Transverse colon (tissue), 4 donors: ENCODE results near the gene SSC5D. TPM values are rescaled to one million over a fixed set of nuclear protein-coding genes. Genes with fewer than 3 reads are reported as not detected.

ENCODE experiments used
- DNase-seq: peaks from one replicate; pipeline ENCODE4 v3.0.0-alpha.2; 2019
- H3K27ac ChIP-seq, 4 donors: fragments of 200-600 bp; sonication (generic); 2 replicates each; pipeline ENCODE4 v1.5.1; 2016 to 2018; ENCODE audit warnings: inconsistent platforms in 4 of 4
- H3K27me3 ChIP-seq: fragments of 200-600 bp; sonication (generic); 2 replicates; pipeline ENCODE4 v1.5.1; 2017; ENCODE audit warnings: inconsistent platforms
- H3K36me3 ChIP-seq, 4 donors: fragments of 200-600 bp; sonication (generic); 2 replicates each; pipeline ENCODE4 v1.5.1; 2017 to 2019; ENCODE audit warnings: inconsistent platforms in 4 of 4
- H3K4me1 ChIP-seq, 4 donors: fragments of 200-600 bp; sonication (generic); 2 replicates each; pipeline ENCODE4 v1.5.1; 2017 to 2020; ENCODE audit warnings: inconsistent platforms in 4 of 4
- H3K4me3 ChIP-seq, 4 donors: fragments of 200-600 bp; sonication (generic); 1 replicate in 1 of 4; 2 replicates in 3 of 4; pipeline versions ENCODE4 v1.5.1 to v1.6.1; 2017 to 2019; ENCODE audit warnings: inconsistent platforms in 4 of 4
- H3K9me3 ChIP-seq, 2 donors: fragments of 200-600 bp; sonication (generic); 2 replicates each; pipeline ENCODE4 v1.5.1; 2017 to 2019; ENCODE audit warnings: inconsistent platforms in 2 of 2
- EP300 ChIP-seq: sonication (generic); formaldehyde crosslinking; IDR thresholded peaks from one replicate; pipeline ENCODE4 v1.6.1; 2017; ENCODE audit warnings: antibody characterized with exemption, low read depth
- POLR2A ChIP-seq: fragments of 450-650 bp; IDR thresholded peaks from one replicate; pipeline ENCODE4 v1.6.1; 2016; ENCODE audit warnings: antibody characterized with exemption, mild to moderate bottlenecking, moderate library complexity
- POLR2AphosphoS5 ChIP-seq, 3 donors: sonication (generic); formaldehyde crosslinking; IDR thresholded peaks; one replicate each; pipeline ENCODE4 v1.6.1; 2016; ENCODE audit warnings: antibody characterized with exemption in 3 of 3
- WGBS, 2 donors: methylation state at CpG; one replicate each; pipeline ENCODE4 v1.1.5; 2018; ENCODE audit warnings: low coverage in 1 of 2; 5-methylcytosine and 5-hydroxymethylcytosine counted together
- in situ Hi-C, 4 donors: fragments of 200-750 bp; cut with MboI; loops; one replicate each; pipeline versions ENCODE4 v1.15.0 to v1.15.1; 2017; ENCODE audit warnings: low sequenced_read_pairs in 3 of 4, low pct_ligation_motif_present in 1 of 4, low pct_unique_long_range_greater_than_20kb in 1 of 4
- intact Hi-C: fragments of 100-400 bp; cut with DNase I; formaldehyde crosslinking; loops from one replicate; pipeline ENCODE4 v1.15.1; 2023; ENCODE audit warnings: low total_unique reads
- total RNA-seq, 4 donors: library from RNA; depleted of rRNA; stranded (reverse); fragments of >200 nt; gene quantifications; one replicate each; pipeline ENCODE4 v1.1.0, GENCODE V29; 2016
- TF ChIP-seq, protein P1 (sequence below), 5 experiments: fragments of 200-600 bp in 3 of 5; fragments of 450-650 bp in 2 of 5; sonication (generic) in 3 of 5; IDR thresholded peaks; 1 replicate in 2 of 5; 2 replicates in 3 of 5; pipeline ENCODE4 v1.5.1; 2016 to 2017; ENCODE audit warnings: antibody characterized with exemption in 5 of 5, inconsistent platforms in 3 of 5, mild to moderate bottlenecking in 2 of 5, moderate library complexity in 1 of 5

SSC5D gene
- total RNA-seq, 4 donors from 2014 or later = 3.4 to 41.2 (median 11.1) TPM

DNA sequence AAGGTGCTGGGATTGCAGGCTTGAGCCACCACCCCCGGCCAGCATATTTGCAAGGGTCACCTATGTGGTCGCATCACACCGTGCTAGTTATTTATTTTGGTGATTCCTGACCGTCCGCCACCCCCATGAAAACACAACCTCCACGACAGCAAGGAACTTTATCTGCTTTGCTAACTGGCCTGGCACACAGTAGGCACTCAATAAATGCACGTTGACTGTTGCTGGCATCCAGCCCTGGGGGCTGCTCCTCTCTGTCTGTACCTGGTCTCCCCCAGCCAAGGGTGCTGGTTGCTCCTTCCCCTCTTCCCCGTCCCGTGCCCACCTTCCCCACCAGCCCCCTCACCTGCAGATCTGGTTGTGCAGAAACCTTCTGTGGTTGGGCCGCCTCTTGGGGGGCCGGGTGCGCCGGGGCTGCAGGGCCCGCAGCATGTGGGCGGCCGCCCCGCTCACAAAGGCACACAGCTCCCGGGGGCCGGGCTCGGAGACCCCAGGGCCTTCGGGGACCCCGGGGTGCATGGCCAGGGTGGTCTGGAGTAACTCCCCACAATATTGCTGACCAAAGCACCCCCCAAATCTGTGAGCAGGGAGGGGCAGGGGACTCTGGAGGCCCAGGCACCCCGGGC, 24.1 kb upstream of the SSC5D start:
- Histone ChIP-seq H3K27ac (no peak overlapping the region), H3K4me3 (no peak overlapping the region), H3K36me3 (no peaks in the 10 kb centered on the region), H3K27me3 (no peaks in the 10 kb centered on the region), H3K9me3 (no peaks in the 10 kb centered on the region), H3K4me1 (peaks cover 9 to 31% (median 23%) of the 10 kb centered on the region in 4 donors)
- intact Hi-C loops = no loop called here
- DNase-seq = no peak
- TF ChIP-seq, protein P1, sequence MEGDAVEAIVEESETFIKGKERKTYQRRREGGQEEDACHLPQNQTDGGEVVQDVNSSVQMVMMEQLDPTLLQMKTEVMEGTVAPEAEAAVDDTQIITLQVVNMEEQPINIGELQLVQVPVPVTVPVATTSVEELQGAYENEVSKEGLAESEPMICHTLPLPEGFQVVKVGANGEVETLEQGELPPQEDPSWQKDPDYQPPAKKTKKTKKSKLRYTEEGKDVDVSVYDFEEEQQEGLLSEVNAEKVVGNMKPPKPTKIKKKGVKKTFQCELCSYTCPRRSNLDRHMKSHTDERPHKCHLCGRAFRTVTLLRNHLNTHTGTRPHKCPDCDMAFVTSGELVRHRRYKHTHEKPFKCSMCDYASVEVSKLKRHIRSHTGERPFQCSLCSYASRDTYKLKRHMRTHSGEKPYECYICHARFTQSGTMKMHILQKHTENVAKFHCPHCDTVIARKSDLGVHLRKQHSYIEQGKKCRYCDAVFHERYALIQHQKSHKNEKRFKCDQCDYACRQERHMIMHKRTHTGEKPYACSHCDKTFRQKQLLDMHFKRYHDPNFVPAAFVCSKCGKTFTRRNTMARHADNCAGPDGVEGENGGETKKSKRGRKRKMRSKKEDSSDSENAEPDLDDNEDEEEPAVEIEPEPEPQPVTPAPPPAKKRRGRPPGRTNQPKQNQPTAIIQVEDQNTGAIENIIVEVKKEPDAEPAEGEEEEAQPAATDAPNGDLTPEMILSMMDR (IDR thresholded peaks at IDR 0.05) = no peak
- TF ChIP-seq EP300 = no peak
- TF ChIP-seq POLR2A = no peak
- no peak for TF ChIP-seq POLR2AphosphoS5 (IDR thresholded peaks at IDR 0.05)
- WGBS, 2 donors = 76% methylated on average over 22 of the region's 23 CpGs; no CpG with 5 or more reads in 1 of the 2 donors
- in situ Hi-C loops = no loop called here

DNA sequence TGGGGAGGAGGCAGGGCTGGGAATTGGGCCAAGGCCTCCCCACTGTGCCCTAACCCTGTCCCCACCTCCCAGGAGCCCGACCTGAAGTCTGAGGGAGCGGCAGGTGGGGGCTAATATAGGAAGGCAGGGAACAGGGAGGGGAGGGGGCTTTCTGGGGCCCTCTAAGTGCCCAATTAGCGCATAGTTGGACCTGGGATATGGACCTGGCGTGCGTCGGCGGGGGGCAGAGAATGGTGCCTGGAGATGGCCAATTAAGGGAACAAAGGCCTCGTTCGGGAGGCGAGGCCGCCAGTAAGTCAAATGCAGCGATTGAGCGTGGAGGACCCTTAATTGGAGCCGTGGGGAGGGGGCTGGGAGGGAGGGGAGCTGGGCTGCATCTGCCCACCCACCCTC, 23.6 kb upstream of the SSC5D start, which contains the start of gene C19orf85:
C19orf85 (minus strand) TSS at position 90 of the 393 bp plus-strand sequence. CDS start 197 bp downstream, outside the sequence.
- Histone ChIP-seq H3K27me3 (no peaks in the 10 kb centered on the region), H3K4me1 (peaks cover 9 to 28% (median 22%) of the 10 kb centered on the region in 4 donors), H3K9me3 (no peaks in the 10 kb centered on the region), H3K27ac (no peak within 1 kb of the TSS), H3K4me3 (no peak within 1 kb of the TSS), H3K36me3 (no peaks in the 10 kb centered on the region)
- DNase-seq = no peak
- TF ChIP-seq POLR2AphosphoS5 (IDR thresholded peaks at IDR 0.05) (no peak), POLR2A (no peak), EP300 (no peak)
- TF ChIP-seq, protein P1 (IDR thresholded peaks at IDR 0.05) = no peak
- in situ Hi-C loops = no loop called here
- intact Hi-C loops = no loop called here
- WGBS, 2 donors = 71% methylated on average over 14 of the region's 14 CpGs; no CpG with 5 or more reads in 1 of the 2 donors

DNA sequence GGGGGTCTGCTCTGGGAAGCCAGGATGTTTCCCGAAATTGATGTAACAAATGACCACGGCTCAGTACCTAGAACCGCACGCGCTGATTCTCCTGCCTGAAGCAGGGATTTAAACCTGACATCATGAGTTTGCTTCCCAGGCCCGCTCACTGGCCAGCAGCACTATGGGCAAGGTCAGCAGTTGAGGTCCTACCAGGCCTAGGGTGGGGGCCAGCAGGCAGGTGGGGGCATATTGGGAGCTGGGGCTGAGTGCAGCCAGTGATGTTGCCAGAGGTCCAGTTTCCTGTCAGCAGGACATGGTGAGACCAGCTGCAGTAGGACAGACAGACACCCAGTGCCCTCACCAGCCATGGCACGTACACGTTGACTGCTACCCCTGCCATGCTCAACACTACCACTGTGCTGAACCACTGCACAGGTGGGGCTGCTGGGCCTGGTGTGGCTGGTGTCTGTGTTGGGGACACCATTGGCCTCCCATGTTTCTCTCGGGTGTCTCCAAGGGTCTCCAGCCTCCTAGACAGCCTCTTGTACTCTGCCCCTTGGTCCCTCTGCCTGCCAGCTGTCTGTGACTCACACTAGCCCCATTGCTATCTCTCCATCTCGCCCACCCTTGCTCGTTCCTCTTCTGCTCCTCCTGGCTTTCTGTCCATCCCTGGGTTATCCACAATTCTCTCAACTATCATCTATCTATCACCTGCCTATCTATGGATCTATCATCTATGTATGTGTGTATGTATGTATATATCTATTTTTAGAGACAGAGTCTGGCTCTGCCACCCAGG, 22.6 kb upstream of the SSC5D start:
- in situ Hi-C loops (no loop called here), intact Hi-C loops (loop anchor here (2.0 kb wide), 1 partner anchor 39 kb away; no protein-coding TSS in a partner anchor)
- no peaks in the 10 kb centered on the region for H3K27me3 ChIP-seq
- TF ChIP-seq, protein P1 (IDR thresholded peaks at IDR 0.05) = no peak
- TF ChIP-seq POLR2A = no peak
- DNase-seq = no peak
- H3K36me3 ChIP-seq = no peaks in the 10 kb centered on the region
- H3K27ac ChIP-seq = no peak overlapping the region
- H3K4me1 ChIP-seq = peaks cover 6 to 18% (median 15%) of the 10 kb centered on the region in 4 donors
- no peaks in the 10 kb centered on the region for H3K9me3 ChIP-seq
- WGBS, 2 donors = 81% methylated on average over 11 of the region's 11 CpGs; no CpG with 5 or more reads in 1 of the 2 donors
- H3K4me3 ChIP-seq = no peak overlapping the region

DNA sequence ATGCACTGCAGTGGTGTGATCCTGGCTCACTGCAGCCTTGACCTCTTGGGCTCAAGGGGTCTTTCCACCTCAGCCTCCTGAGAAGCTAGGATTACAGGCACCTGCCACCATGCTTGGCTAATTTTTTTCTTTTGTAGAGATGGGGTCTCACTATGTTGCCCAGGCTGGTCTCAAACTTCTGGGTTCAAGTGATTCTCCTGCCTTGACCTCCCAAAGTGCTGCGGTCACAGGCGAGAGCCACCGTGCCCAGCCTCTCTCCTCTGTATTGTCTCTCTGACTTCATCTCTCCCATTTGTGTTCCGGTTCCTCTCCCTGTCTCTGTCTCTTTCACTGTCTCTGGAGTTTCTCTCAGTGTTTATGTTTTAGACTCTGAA, 22.0 kb upstream of the SSC5D start:
- no peak for DNase-seq
- in situ Hi-C loops (no loop called here), intact Hi-C loops (loop anchor here (2.0 kb wide), 1 partner anchor 39 kb away; no protein-coding TSS in a partner anchor)
- no peaks in the 10 kb centered on the region for H3K27me3 ChIP-seq
- 90 to 100% methylated on average over 1 to 4 of the region's 4 CpGs for WGBS, 2 donors
- H3K36me3 ChIP-seq = no peaks in the 10 kb centered on the region
- H3K4me3 ChIP-seq = no peak overlapping the region
- no peaks in the 10 kb centered on the region for H3K9me3 ChIP-seq
- TF ChIP-seq EP300 = no peak
- no peak for TF ChIP-seq POLR2A
- TF ChIP-seq, protein P1 (IDR thresholded peaks at IDR 0.05) = no peak
- no peak for TF ChIP-seq POLR2AphosphoS5 (IDR thresholded peaks at IDR 0.05)
- no peak overlapping the region for H3K27ac ChIP-seq
- peaks cover 3 to 12% (median 9%) of the 10 kb centered on the region in 4 donors for H3K4me1 ChIP-seq
